Amygdala (tissue), 56 donors: ENCODE results near the gene FLOT2.
"Not testable (repeated sequence)": the region's sequence is repeated elsewhere in the genome, so short reads cannot be mapped to it uniquely, and the experiment has no call there.

Experiments
- DNase-seq, 56 donors: peaks; one replicate each; lab custom pipeline; 2025; lab: John Stamatoyannopoulos, UW

FLOT2 gene

DNA sequence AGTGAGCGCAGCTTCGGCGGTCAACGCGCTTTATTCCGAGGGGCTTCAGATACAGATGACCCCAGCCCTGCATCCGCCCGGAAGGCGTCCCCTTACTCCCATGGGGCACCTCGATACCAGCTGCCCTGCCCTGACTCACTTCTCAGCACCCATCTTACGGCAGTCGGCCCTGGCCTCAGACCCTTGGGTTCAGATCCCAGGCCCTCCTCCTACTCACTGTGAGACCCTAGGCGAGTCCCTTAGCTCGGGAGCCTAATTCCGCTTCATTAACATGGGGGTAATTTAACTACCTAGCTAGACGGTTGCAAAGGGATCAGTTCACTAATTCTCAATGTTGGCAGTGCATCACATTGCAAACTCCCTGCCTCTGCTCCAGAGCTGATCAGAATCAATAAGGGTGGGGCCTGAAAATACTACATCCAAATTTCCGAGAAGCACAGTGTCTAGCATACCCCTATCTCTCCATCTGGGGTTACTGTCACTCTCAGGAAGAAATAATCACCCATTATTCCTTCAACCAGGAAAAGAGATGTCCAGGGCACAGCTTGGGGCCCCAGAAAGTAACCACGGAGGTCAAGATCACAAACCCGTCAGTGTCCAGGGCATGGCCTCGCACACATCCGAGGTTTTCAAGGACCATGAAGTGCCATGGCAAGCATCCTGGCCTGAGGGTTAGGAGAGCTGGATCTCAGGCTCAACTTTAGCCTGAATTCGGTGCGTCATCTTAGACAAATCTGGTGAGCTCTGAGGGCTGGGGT, 415 bp upstream of the FLOT2 start:
- DNase-seq: peak in 4 of 56 donors; percentile 39 to 60 (median 46)

DNA sequence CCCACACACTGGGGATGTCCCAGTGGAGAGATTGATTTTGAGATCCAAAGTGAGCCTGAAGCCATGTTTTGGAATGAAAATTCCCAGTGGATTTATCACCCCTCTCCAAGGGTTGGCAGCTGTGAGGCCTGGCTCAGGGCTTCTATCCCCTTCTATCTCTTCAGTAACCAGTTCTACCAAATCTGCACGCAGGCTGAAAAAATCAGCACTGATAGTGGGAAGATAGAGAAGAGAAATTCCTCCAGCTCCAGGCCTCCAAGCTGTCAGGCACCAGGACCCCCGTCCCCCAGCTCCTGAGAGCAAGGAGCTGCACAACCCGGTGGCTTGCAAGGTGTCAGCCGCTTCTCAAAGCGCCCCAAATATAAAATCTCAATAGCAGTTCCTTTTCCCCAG, 1.0 kb downstream of the FLOT2 start:
- peak in 1 of 56 donors; percentile 17 for DNase-seq

- no peak for DNase-seq
Observed at GRCh38 chr17:28895794-28896447, 1.6 kb downstream of the FLOT2 start.

GRCh38 chr17:28893248-28894183, 4.0 kb downstream of the FLOT2 start:
- DNase-seq: not testable (repeated sequence)

DNA sequence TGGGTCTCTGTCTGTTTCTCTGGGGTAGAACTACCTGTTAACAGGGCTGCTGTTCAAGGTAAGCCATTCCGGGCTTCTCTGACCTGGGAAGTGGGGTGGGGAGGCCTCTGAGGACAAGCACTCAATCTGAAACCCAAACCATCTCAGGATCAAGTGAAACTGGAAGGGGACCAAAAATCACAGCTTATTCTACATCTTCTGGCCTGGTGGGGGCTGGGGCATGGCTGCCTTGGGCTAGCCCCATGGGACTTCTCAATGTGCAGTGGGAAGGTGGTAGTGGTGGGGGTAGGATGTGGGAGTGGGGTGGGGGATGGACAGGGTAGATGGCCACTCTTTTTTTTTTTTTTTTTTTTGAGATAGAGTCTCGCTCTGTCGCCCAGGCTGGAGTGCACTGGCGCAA, 5.5 kb downstream of the FLOT2 start:
- no peak for DNase-seq

DNA sequence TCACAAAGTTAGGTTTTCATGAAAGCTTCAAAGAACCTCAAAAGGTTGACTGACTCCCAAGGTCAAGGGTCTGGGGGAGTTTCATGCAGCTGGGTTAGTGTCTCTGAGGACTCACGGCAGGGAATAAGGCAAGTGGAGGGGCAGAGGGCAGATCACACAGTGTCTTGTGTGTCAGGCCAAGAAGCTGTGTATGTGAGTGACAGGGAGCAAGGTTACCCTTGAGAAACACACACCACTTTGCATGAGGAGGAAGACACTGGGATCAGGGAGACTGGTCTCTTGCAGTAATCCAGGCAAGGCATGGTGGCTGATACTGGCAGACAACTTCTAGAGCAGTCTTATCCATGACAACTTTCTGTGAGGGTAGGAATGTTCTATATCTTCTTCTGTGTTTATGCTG, 6.3 kb downstream of the FLOT2 start:
- no peak for DNase-seq

DNA sequence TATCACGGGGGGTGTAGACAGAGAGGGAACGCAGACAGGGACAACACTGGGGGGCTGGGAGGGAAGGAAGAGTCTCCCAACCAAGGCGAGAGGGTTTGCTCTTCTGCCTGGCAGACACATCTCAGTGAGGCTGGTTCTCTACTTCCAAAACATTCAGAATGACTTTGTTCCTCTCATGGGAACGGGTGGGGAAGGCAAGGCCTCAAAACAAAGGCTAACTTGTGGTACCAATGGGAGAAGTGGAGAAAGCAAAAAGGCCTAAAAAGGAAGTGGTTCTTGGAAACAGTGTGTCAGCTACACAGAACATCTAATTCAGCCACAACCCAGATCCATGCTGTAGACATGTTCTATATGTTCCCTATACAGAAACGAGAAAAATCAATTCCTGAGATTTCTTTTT, 7.5 kb downstream of the FLOT2 start:
- no peak for DNase-seq

DNA sequence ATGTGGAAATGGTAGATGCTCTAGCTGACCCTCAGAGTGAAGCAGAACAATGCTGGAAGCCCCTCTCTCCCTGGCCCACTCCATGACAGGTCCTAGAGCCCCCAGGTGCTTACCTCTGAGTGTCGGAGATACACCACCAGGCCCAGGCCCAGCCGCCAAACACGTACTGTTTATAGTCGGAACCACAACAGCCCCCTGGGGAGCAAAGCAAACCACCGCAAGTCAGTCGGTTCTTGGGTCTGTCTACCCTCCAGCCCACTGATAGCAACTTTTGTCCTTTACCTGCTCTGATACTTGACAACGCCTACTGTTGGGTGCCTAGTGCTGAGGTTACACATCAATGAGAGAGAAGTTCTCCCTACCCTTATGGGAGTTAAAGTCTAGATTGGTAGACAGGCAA, 8.7 kb downstream of the FLOT2 start:
- DNase-seq: no peak

GRCh38 chr17:28887871-28888471, 9.6 kb downstream of the FLOT2 start:
- no peak for DNase-seq

GRCh38 chr17:28885951-28886350, 11.6 kb downstream of the FLOT2 start:
- DNase-seq: no peak

- peak in 15 of 56 donors; percentile 5 to 45 (median 18) for DNase-seq
Observed at GRCh38 chr17:28885363-28885762, 12.2 kb downstream of the FLOT2 start.

DNA sequence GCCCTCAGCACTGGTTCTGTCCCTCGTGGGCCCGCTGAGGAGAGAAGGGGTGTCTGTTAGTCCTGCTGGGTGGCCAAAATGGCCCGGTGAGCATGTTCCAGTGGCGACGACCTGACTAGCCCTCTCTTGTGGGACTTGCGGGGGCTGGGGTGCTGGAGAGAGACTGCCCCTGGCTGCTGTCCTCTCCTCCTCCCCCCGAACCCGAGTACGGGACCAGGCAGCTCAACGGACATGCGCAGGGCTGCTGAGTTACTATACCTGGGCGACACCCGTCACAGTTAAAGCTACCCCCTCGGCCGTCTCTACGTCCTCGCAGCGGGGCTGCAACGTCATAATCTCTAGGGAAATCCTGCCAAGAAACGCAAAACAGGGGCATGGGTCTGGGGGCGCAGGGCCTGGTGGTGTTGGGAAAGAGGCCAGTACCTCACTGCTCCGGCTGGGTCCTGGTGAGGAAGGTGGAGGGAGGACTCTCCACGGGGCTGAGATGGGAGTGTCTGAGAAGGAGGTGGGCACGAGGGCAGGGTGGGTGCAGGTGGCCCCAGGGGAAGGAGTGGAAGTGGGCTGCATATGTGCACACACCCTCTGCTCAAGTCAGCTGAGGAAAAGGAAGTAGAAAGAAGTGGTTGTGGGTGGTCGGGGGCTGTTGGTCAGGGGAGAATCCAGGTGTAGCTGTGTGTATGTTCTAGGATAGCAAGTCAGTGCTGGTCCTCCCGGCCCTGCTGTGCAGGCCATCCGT, 13.4 kb downstream of the FLOT2 start:
- no peak for DNase-seq

- DNase-seq: no peak
Observed at GRCh38 chr17:28882154-28882895, 15.2 kb downstream of the FLOT2 start.

DNA sequence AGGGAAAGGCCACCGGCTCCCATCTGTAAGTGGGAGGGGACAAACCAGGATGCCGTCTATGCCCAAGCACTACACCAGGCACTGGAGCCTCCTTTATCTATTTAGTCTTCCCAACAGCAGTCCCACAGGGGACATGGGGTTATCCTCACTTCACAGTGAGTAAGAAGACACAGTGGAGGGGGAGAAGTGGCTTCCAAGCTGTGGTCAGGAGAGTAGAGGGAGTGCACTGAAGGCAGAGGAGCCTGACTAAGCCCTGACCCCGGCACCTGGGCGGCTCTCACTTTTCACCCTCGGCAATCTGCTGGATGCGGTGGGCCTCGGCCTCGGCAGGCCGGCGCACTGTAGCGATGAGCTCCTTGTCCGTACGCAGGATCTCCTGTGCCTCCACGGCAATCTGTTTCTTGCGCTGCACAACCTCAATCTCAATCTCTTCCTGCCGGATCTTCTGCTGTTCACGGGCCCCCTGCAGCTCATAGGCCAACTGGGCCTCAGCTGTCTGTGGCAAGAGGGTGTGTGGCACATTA, 15.9 kb downstream of the FLOT2 start:
- no peak for DNase-seq

- no peak for DNase-seq
Observed at GRCh38 chr17:28880572-28880945, 17.0 kb downstream of the FLOT2 start.

DNA sequence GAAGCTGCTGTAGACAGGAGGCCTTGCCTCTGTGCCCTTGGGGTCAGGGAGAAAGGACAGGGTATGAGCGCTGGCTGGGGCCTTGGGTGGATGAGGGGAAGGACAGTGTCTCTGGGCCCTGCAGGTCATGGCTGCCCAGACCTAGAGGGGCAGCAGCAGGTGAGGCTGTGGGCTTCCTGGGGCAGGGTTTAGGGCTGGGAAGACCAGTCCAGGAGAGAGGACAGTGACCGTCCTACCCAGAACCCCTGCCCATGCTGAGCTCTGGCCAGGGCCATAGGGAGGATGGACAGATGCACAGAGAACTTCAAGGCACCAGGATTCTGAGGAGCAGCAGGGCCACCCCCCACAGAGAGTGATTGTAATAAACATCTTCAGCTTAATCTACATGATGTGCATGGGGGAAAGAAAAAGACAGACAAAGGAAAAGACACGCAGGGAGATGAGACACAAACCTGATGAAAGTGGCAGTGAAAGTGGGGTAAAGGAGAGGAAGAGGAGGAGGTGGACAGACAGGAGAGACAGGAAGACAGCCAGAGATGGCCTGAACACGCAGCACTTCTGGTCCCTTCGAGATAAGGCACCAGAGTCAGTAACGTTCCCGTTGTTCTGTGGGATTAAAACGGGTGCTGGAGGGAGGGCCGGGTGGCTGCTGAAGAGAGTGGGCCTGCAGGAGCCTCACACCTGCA, 17.5 kb downstream of the FLOT2 start:
- no peak for DNase-seq

GRCh38 chr17:28878981-28879380, 18.6 kb downstream of the FLOT2 start:
- DNase-seq: peak in 7 of 56 donors; percentile 2 to 9 (median 4)

- DNase-seq: no peak
Observed at GRCh38 chr17:28878158-28878910, 19.2 kb downstream of the FLOT2 start.
